Measurements from ENCODE around the gene PRKAR2A. TPM values are rescaled to one million over a fixed set of nuclear protein-coding genes. Genes with fewer than 3 reads are reported as not detected.
"Not testable (repeated sequence)": the region's sequence is repeated elsewhere in the genome, so short reads cannot be mapped to it uniquely, and the experiment has no call there.

Gene PRKAR2A
- total and polyA plus RNA-seq, 2 experiments from 2014 or later, result 13.5 to 30.2 TPM

GRCh38 chr3:48795997-48796732, 51.5 kb downstream of the PRKAR2A start (continued):
- TF ChIP-seq ZNF462 (CRISPR knock-in tag; IDR thresholded peaks at IDR 0.05), result no peak
- no peak for TF ChIP-seq REST (IDR thresholded peaks at IDR 0.05; ENCODE audit: unreplicated experiment)
- no peak for TF ChIP-seq STAT1 (IDR thresholded peaks at IDR 0.05; ENCODE audit: unreplicated experiment)
- no peak for TF ChIP-seq CTCF (conservative IDR thresholded peaks at IDR 0.05; ENCODE audit: low read depth in 2 of 2)
- no peak for TF ChIP-seq CREB1 (CRISPR knock-in tag; IDR thresholded peaks at IDR 0.05; ENCODE audit: low read depth)

GRCh38 chr3:48793484-48793883, 54.2 kb downstream of the PRKAR2A start:
- H4K20me1 ChIP-seq (replicated peaks; ENCODE audit: insufficient read depth); H3K36me3 ChIP-seq (ENCODE audit: insufficient read depth); H3K9me3 Mint-ChIP-seq; DNase-seq (ENCODE audit: low spot score); H3K4me1 Mint-ChIP-seq; H3K79me2 ChIP-seq (replicated peaks; ENCODE audit: insufficient read depth); H3K4me3 ChIP-seq; H3K27me3 Mint-ChIP-seq (ENCODE audit: insufficient read depth, low read depth, poor library complexity); H3K27me3 ChIP-seq (ENCODE audit: insufficient read depth); H3K9me2 ChIP-seq (ENCODE audit: insufficient read depth); H3K4me1 ChIP-seq (ENCODE audit: insufficient read depth); H3K27ac Mint-ChIP-seq; ATAC-seq; H3K4me2 ChIP-seq; H3K4me3 Mint-ChIP-seq; H3K36me3 Mint-ChIP-seq (ENCODE audit: low read depth); H3K27ac ChIP-seq (ENCODE audit: low read depth); H2AFZ ChIP-seq; H3F3A ChIP-seq (replicated peaks; ENCODE audit: low read depth): not testable (repeated sequence)
